GM23338 (cell line): ENCODE data around the gene ACTR8. TPM values are rescaled to one million over a fixed set of nuclear protein-coding genes. Genes with fewer than 3 reads are reported as not detected.

ENCODE experiments used
- ATAC-seq: fragments of 200-7000 bp; cut with Tn5 transposase; 3 replicates; pipeline ENCODE4 v1.9.1; 2020
- DNase-seq: peaks from one replicate; pipeline ENCODE4 v3.0.0-alpha.2; 2015; ENCODE audit warnings: low spot score
- H2AFZ ChIP-seq: fragments of 200-600 bp; sonication (generic); 2 replicates; pipeline ENCODE4 v1.8.0; 2016; ENCODE audit warnings: antibody characterized with exemption, mild to moderate bottlenecking, moderate library complexity
- H3F3A ChIP-seq: fragments of 200-600 bp; sonication (generic); replicated peaks from 2 replicates; pipeline ENCODE4 v1.8.0; 2017; ENCODE audit warnings: antibody characterized with exemption, mixed run types, low read depth
- H3K27ac ChIP-seq: fragments of 200-600 bp; sonication (generic); 2 replicates; pipeline ENCODE4 v1.6.1; 2016; ENCODE audit warnings: low read depth
- H3K27me3 ChIP-seq: fragments of 200-600 bp; sonication (generic); 2 replicates; pipeline ENCODE4 v1.8.0; 2016; ENCODE audit warnings: mild to moderate bottlenecking, mixed run types, moderate library complexity; ENCODE audit not compliant: insufficient read depth
- H3K36me3 ChIP-seq: fragments of 200-600 bp; sonication (generic); 2 replicates; pipeline ENCODE4 v1.8.0; 2016; ENCODE audit warnings: mild to moderate bottlenecking; ENCODE audit not compliant: insufficient read depth
- H3K4me1 ChIP-seq: fragments of 200-600 bp; sonication (generic); 2 replicates; pipeline ENCODE4 v1.8.0; 2016; ENCODE audit warnings: mild to moderate bottlenecking, moderate library complexity; ENCODE audit not compliant: insufficient read depth
- H3K4me2 ChIP-seq: fragments of 200-600 bp; sonication (generic); 2 replicates; pipeline ENCODE4 v1.7.1; 2017; ENCODE audit warnings: mixed run types
- H3K4me3 ChIP-seq: fragments of 200-600 bp; sonication (generic); 2 replicates; pipeline ENCODE4 v1.6.1; 2016; ENCODE audit warnings: mixed run types
- H3K79me2 ChIP-seq: fragments of 200-600 bp; sonication (generic); replicated peaks from 2 replicates; pipeline ENCODE4 v1.8.0; 2017; ENCODE audit warnings: mild to moderate bottlenecking; ENCODE audit not compliant: insufficient read depth
- H3K9me2 ChIP-seq: fragments of 200-600 bp; sonication (generic); 2 replicates; pipeline ENCODE4 v1.8.0; 2017; ENCODE audit not compliant: insufficient read depth
- H4K20me1 ChIP-seq: fragments of 200-600 bp; sonication (generic); replicated peaks from 2 replicates; pipeline ENCODE4 v1.8.0; 2017; ENCODE audit warnings: mild to moderate bottlenecking; ENCODE audit not compliant: insufficient read depth
- H3K27ac Mint-ChIP-seq: 2 replicates; pipeline ENCODE4 v1.8.0; 2020; ENCODE audit warnings: inconsistent platforms, mild to moderate bottlenecking, moderate library complexity, mixed read lengths
- H3K27me3 Mint-ChIP-seq: 3 replicates; pipeline ENCODE4 v1.8.0; 2022; ENCODE audit warnings: low read depth, mild to moderate bottlenecking, moderate library complexity, mixed read lengths, inconsistent platforms; ENCODE audit not compliant: insufficient read depth, poor library complexity
- H3K36me3 Mint-ChIP-seq: 3 replicates; pipeline ENCODE4 v1.8.0; 2021; ENCODE audit warnings: low read depth, mild to moderate bottlenecking, inconsistent platforms, moderate library complexity, mixed read lengths
- H3K4me1 Mint-ChIP-seq: 3 replicates; pipeline ENCODE4 v1.8.0; 2020; ENCODE audit warnings: mild to moderate bottlenecking, inconsistent platforms, mixed read lengths
- H3K4me3 Mint-ChIP-seq: 3 replicates; pipeline ENCODE4 v1.8.0; 2021; ENCODE audit warnings: moderate library complexity, mild to moderate bottlenecking, inconsistent platforms, mixed read lengths
- H3K9me3 Mint-ChIP-seq: 3 replicates; pipeline ENCODE4 v1.8.0; 2020; ENCODE audit warnings: moderate library complexity, mild to moderate bottlenecking, inconsistent platforms, mixed read lengths
- POLR2AphosphoS5 ChIP-seq: IDR thresholded peaks from 2 replicates; pipeline ENCODE4 v1.6.1; 2016; ENCODE audit warnings: antibody characterized with exemption, low read depth
- polyA plus RNA-seq: library from polyadenylated mRNA; unstranded; fragments of >200 nt; fragmentation: Nextera tagmentation; extraction: Ambion mirVana; gene quantifications from 2 replicates; pipeline ENCODE4 v1.2.1, GENCODE V29; 2016
- total RNA-seq: library from RNA; depleted of rRNA; stranded (reverse); fragments of >200 nt; shearing (Covaris generic); gene quantifications from 2 replicates; pipeline ENCODE4 v1.2.3, GENCODE V29; 2014
- TF ChIP-seq, protein P1 (sequence below): fragments of 250-450 bp; sonication (Bioruptor Pico); IDR thresholded peaks from 2 replicates; pipeline ENCODE4 v1.5.0; 2020; ENCODE audit warnings: mild to moderate bottlenecking, moderate library complexity
- TF ChIP-seq, protein P2 (sequence below): IDR thresholded peaks from 2 replicates; pipeline ENCODE4 v1.6.1; 2016; ENCODE audit warnings: antibody characterized with exemption

The ACTR8 gene
- total and polyA plus RNA-seq, 2 experiments from 2014 or later = 19.8 to 23.0 TPM

DNA sequence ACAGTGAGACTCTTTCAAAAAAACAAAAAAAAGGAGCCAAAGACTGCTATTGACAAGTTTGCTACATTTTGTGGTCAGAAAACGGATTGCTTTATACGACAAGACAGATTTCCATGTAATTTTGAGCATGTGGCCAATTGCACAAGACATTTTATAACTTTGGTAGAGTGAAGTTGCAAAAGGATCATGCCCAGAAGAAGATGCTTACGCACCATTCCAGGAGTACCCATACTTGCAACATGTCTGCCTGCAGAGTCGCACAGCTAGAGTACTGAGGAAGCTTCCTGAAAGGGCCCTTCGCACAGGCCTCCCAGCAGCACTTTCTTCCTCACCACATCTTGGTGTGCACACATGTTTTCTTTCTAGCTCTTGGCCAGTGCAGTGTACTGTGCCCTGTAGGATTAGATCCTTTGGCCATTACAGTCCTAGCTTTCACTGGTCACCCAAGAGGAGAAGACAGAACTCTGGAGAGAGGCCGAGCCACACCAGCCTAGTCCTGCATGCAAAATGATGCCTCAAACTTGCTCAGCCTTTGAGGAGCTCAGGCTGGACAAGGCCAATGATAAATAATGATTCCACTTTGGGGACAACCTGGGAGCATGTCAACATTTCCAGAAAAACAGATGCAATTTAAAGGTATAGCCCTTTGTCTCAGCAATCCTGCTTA, 47.4 kb downstream of the ACTR8 start (continued):
- no peak for TF ChIP-seq POLR2AphosphoS5
- TF ChIP-seq, protein P1, sequence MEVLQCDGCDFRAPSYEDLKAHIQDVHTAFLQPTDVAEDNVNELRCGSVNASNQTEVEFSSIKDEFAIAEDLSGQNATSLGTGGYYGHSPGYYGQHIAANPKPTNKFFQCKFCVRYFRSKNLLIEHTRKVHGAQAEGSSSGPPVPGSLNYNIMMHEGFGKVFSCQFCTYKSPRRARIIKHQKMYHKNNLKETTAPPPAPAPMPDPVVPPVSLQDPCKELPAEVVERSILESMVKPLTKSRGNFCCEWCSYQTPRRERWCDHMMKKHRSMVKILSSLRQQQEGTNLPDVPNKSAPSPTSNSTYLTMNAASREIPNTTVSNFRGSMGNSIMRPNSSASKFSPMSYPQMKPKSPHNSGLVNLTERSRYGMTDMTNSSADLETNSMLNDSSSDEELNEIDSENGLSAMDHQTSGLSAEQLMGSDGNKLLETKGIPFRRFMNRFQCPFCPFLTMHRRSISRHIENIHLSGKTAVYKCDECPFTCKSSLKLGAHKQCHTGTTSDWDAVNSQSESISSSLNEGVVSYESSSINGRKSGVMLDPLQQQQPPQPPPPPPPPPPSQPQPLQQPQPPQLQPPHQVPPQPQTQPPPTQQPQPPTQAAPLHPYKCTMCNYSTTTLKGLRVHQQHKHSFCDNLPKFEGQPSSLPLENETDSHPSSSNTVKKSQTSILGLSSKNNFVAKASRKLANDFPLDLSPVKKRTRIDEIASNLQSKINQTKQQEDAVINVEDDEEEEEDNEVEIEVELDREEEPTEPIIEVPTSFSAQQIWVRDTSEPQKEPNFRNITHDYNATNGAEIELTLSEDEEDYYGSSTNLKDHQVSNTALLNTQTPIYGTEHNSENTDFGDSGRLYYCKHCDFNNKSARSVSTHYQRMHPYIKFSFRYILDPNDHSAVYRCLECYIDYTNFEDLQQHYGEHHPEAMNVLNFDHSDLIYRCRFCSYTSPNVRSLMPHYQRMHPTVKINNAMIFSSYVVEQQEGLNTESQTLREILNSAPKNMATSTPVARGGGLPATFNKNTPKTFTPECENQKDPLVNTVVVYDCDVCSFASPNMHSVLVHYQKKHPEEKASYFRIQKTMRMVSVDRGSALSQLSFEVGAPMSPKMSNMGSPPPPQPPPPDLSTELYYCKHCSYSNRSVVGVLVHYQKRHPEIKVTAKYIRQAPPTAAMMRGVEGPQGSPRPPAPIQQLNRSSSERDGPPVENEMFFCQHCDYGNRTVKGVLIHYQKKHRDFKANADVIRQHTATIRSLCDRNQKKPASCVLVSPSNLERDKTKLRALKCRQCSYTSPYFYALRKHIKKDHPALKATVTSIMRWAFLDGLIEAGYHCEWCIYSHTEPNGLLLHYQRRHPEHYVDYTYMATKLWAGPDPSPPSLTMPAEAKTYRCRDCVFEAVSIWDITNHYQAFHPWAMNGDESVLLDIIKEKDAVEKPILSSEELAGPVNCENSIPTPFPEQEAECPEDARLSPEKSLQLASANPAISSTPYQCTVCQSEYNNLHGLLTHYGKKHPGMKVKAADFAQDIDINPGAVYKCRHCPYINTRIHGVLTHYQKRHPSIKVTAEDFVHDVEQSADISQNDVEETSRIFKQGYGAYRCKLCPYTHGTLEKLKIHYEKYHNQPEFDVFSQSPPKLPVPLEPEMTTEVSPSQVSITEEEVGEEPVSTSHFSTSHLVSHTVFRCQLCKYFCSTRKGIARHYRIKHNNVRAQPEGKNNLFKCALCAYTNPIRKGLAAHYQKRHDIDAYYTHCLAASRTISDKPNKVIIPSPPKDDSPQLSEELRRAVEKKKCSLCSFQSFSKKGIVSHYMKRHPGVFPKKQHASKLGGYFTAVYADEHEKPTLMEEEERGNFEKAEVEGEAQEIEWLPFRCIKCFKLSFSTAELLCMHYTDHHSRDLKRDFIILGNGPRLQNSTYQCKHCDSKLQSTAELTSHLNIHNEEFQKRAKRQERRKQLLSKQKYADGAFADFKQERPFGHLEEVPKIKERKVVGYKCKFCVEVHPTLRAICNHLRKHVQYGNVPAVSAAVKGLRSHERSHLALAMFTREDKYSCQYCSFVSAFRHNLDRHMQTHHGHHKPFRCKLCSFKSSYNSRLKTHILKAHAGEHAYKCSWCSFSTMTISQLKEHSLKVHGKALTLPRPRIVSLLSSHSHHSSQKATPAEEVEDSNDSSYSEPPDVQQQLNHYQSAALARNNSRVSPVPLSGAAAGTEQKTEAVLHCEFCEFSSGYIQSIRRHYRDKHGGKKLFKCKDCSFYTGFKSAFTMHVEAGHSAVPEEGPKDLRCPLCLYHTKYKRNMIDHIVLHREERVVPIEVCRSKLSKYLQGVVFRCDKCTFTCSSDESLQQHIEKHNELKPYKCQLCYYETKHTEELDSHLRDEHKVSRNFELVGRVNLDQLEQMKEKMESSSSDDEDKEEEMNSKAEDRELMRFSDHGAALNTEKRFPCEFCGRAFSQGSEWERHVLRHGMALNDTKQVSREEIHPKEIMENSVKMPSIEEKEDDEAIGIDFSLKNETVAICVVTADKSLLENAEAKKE (CRISPR knock-in tag) = no peak
- TF ChIP-seq, protein P2, sequence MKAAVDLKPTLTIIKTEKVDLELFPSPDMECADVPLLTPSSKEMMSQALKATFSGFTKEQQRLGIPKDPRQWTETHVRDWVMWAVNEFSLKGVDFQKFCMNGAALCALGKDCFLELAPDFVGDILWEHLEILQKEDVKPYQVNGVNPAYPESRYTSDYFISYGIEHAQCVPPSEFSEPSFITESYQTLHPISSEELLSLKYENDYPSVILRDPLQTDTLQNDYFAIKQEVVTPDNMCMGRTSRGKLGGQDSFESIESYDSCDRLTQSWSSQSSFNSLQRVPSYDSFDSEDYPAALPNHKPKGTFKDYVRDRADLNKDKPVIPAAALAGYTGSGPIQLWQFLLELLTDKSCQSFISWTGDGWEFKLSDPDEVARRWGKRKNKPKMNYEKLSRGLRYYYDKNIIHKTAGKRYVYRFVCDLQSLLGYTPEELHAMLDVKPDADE = no peak

DNA sequence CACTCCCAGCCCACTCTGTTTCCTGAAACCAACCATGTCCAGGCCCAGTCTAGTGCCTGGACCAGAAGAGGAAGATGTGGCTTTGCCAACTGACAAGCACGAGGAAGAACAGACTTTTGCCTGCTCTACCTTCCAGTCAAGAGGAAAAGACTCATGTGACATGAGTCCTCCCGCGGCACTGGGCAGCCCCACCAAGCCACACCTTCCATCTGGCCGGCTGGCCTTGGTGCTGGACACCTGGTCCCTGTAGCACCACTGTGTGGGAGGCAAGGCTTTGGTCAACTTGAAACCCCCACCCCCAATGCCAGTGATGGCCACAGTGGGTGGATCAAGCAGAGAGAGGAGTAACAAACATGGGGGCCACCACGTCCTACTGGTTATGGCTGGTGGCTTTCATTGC, 48.3 kb downstream of the ACTR8 start:
- Mint-ChIP-seq H3K36me3 (no peaks in the 10 kb centered on the region), H3K4me1 (peaks cover 2% of the 10 kb centered on the region; the same call in 1 of the 3 replicates), H3K9me3 (no peaks in the 10 kb centered on the region), H3K27me3 (peaks cover 2% of the 10 kb centered on the region), H3K4me3 (no peak overlapping the region), H3K27ac (no peak overlapping the region; the same call in 1 of the 2 replicates)
- Histone ChIP-seq H2AFZ (no peak overlapping the region), H3K79me2 (no peaks in the 10 kb centered on the region), H3K9me2 (no peaks in the 10 kb centered on the region), H3K4me1 (no peaks in the 10 kb centered on the region), H3K27ac (no peak overlapping the region), H4K20me1 (no peaks in the 10 kb centered on the region; the same call in 1 of the 2 replicates), H3K27me3 (no peaks in the 10 kb centered on the region), H3K36me3 (no peaks in the 10 kb centered on the region), H3K4me2 (no peak overlapping the region), H3F3A (no peaks in the 10 kb centered on the region), H3K4me3 (no peak overlapping the region)
- DNase-seq (no peak), ATAC-seq (no peak)
- TF ChIP-seq, protein P2 = no peak
- TF ChIP-seq, protein P1 (CRISPR knock-in tag) = no peak
